ENCODE data around the gene MZT2B.

DNA sequence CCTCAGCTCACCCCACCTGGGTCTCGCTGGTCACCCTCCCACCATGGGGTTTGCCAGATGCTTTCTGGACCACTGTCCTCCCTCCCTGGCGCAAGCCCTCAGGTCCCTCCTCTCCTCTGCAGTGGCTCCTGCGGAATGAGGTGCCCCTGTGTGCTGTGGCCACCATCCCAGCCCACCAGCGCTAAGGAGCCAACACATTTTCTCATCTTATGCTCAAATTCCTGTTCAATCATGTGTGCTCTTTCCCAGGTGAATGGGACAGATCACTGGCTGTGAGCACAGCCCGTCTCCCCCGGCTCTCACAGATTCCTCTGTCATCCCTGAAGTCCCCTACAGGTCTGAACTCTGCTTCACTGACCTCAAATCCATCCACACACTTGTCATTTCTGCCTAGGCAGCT, 21.9 kb upstream of the MZT2B start:
- TF ChIP-seq, protein P1, sequence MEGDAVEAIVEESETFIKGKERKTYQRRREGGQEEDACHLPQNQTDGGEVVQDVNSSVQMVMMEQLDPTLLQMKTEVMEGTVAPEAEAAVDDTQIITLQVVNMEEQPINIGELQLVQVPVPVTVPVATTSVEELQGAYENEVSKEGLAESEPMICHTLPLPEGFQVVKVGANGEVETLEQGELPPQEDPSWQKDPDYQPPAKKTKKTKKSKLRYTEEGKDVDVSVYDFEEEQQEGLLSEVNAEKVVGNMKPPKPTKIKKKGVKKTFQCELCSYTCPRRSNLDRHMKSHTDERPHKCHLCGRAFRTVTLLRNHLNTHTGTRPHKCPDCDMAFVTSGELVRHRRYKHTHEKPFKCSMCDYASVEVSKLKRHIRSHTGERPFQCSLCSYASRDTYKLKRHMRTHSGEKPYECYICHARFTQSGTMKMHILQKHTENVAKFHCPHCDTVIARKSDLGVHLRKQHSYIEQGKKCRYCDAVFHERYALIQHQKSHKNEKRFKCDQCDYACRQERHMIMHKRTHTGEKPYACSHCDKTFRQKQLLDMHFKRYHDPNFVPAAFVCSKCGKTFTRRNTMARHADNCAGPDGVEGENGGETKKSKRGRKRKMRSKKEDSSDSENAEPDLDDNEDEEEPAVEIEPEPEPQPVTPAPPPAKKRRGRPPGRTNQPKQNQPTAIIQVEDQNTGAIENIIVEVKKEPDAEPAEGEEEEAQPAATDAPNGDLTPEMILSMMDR (conservative IDR thresholded peaks at IDR 0.05) = no peak
- no peak for TF ChIP-seq ZFX (IDR thresholded peaks at IDR 0.05)

All from C4-2B (cell line).